GM18508 (cell line): Measurements from ENCODE around the gene LIMS1.
"Not testable (repeated sequence)": the region's sequence is repeated elsewhere in the genome, so short reads cannot be mapped to it uniquely, and the experiment has no call there.

Experiments used
- ATAC-seq: cut with Tn5 transposase; IDR thresholded peaks from one replicate; pipeline ENCODE4 v1.9.1; 2021; ENCODE audit warnings: moderate number of reproducible peaks; ENCODE audit not compliant: insufficient read depth, unreplicated experiment

The LIMS1 gene

GRCh38 chr2:108548208-108549003 lies 14.1 kb downstream of the LIMS1 start:
- no peak for ATAC-seq

- no peak for ATAC-seq
Measured at GRCh38 chr2:108552566-108552965, 18.3 kb downstream of the LIMS1 start.

GRCh38 chr2:108553209-108553919 lies 19.1 kb downstream of the LIMS1 start:
- ATAC-seq = no peak

- no peak for ATAC-seq
Measured at GRCh38 chr2:108554528-108554927, 20.3 kb downstream of the LIMS1 start.

- no peak for ATAC-seq
Measured at GRCh38 chr2:108555572-108555971, 21.3 kb downstream of the LIMS1 start.

GRCh38 chr2:108556581-108556980 lies 22.3 kb downstream of the LIMS1 start:
- not testable (repeated sequence) for ATAC-seq

GRCh38 chr2:108560241-108560811 lies 26.1 kb downstream of the LIMS1 start:
- ATAC-seq = no peak

GRCh38 chr2:108560895-108561530 lies 26.7 kb downstream of the LIMS1 start:
- no peak for ATAC-seq

- ATAC-seq = no peak
Measured at GRCh38 chr2:108562274-108562673, 28.0 kb downstream of the LIMS1 start.

- no peak for ATAC-seq
Measured at GRCh38 chr2:108564510-108564909, 30.2 kb downstream of the LIMS1 start.

- ATAC-seq = peak; percentile 62
Measured at GRCh38 chr2:108565778-108566375, 31.6 kb downstream of the LIMS1 start.

- ATAC-seq = no peak
Measured at GRCh38 chr2:108570416-108570815, 36.1 kb downstream of the LIMS1 start.

- ATAC-seq = no peak
Measured at GRCh38 chr2:108571286-108571685, 37.0 kb downstream of the LIMS1 start.

- no peak for ATAC-seq
Measured at GRCh38 chr2:108573061-108573460, 38.8 kb downstream of the LIMS1 start.

- ATAC-seq = no peak
Measured at GRCh38 chr2:108574332-108574731, 40.1 kb downstream of the LIMS1 start.

GRCh38 chr2:108575132-108575966 lies 41.1 kb downstream of the LIMS1 start:
- ATAC-seq = peak; percentile 96

- ATAC-seq = no peak
Measured at GRCh38 chr2:108577099-108577498, 42.8 kb downstream of the LIMS1 start.

- ATAC-seq = no peak
Measured at GRCh38 chr2:108579623-108580022, 45.4 kb downstream of the LIMS1 start.

GRCh38 chr2:108580050-108580449 lies 45.8 kb downstream of the LIMS1 start:
- ATAC-seq = no peak
